ENCODE data around the gene TNFSF12. TPM values are rescaled to one million over a fixed set of nuclear protein-coding genes. Genes with fewer than 3 reads are reported as not detected.

Gene TNFSF12
- total and polyA plus RNA-seq, 9 of the 15 experiments (the other 6 are each of a cell fraction or from before 2014, with no cell fraction given): 0.03 to 0.95 (median 0.19) TPM; not detected in 3

DNA sequence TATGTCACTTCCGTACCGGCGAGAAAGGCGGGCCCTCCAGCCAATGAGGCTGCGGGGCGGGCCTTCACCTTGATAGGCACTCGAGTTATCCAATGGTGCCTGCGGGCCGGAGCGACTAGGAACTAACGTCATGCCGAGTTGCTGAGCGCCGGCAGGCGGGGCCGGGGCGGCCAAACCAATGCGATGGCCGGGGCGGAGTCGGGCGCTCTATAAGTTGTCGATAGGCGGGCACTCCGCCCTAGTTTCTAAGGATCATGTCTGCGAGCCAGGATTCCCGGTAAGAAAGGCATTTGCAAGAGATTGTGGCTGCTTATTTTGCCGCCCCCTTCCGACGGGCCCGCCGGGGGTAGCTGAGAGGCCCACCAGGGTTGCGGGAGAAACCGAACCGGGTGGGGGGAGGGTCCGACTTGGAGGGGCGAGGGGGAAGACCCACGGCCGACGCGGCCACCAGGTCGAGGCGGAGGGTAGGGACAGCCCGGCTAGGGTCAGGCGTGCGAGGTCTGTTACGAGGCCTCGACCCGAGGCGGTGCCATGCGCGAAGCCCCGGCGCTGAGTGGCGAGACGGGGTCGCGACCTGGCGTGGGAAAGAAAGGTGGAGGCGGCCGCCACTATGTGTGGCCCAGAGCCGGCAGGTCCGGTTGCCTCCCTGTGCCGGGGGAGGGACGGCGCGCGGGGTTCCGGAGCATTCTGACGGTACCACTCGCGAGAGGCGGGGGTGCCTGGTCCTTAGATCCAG, 23.9 kb downstream of the TNFSF12 start (continued):
- TF ChIP-seq, protein P1, sequence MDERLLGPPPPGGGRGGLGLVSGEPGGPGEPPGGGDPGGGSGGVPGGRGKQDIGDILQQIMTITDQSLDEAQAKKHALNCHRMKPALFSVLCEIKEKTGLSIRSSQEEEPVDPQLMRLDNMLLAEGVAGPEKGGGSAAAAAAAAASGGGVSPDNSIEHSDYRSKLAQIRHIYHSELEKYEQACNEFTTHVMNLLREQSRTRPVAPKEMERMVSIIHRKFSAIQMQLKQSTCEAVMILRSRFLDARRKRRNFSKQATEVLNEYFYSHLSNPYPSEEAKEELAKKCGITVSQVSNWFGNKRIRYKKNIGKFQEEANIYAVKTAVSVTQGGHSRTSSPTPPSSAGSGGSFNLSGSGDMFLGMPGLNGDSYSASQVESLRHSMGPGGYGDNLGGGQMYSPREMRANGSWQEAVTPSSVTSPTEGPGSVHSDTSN (CRISPR knock-in tag; IDR thresholded peaks at IDR 0.05; ENCODE audit: low read depth): peak; percentile 96
- TF ChIP-seq, protein P1 (tag; conservative IDR thresholded peaks at IDR 0.05; ENCODE audit: low read depth): peak; percentile 100
- peak; percentile 99 for TF ChIP-seq SUPT5H (IDR thresholded peaks at IDR 0.05)
- TF ChIP-seq HNRNPUL1 (IDR thresholded peaks at IDR 0.05; ENCODE audit: low read length): no peak
- no peak for TF ChIP-seq POLR3A (IDR thresholded peaks at IDR 0.05; ENCODE audit: borderline replicate concordance, extremely low read depth, insufficient read depth, insufficient read length)
- TF ChIP-seq PTBP1 (IDR thresholded peaks at IDR 0.05; ENCODE audit: low read depth, low read length): no peak
- no peak for TF ChIP-seq HEY1 (CRISPR knock-in tag; IDR thresholded peaks at IDR 0.05; ENCODE audit: borderline replicate concordance)
- TF ChIP-seq ARID2 (IDR thresholded peaks at IDR 0.05): no peak
- TF ChIP-seq ZKSCAN3 (CRISPR knock-in tag; IDR thresholded peaks at IDR 0.05): no peak
- TF ChIP-seq, protein P2, sequence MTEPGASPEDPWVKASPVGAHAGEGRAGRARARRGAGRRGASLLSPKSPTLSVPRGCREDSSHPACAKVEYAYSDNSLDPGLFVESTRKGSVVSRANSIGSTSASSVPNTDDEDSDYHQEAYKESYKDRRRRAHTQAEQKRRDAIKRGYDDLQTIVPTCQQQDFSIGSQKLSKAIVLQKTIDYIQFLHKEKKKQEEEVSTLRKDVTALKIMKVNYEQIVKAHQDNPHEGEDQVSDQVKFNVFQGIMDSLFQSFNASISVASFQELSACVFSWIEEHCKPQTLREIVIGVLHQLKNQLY (CRISPR knock-in tag; conservative IDR thresholded peaks at IDR 0.05): no peak
- no peak for TF ChIP-seq RFX7 (CRISPR knock-in tag; IDR thresholded peaks at IDR 0.05)
- TF ChIP-seq, protein P3, sequence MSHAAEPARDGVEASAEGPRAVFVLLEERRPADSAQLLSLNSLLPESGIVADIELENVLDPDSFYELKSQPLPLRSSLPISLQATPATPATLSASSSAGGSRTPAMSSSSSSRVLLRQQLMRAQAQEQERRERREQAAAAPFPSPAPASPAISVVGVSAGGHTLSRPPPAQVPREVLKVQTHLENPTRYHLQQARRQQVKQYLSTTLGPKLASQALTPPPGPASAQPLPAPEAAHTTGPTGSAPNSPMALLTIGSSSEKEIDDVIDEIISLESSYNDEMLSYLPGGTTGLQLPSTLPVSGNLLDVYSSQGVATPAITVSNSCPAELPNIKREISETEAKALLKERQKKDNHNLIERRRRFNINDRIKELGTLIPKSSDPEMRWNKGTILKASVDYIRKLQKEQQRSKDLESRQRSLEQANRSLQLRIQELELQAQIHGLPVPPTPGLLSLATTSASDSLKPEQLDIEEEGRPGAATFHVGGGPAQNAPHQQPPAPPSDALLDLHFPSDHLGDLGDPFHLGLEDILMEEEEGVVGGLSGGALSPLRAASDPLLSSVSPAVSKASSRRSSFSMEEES (CRISPR knock-in tag; IDR thresholded peaks at IDR 0.05): no peak
- no peak for TF ChIP-seq ZNF699 (CRISPR knock-in tag; IDR thresholded peaks at IDR 0.05; ENCODE audit: insufficient replicate concordance)
- TF ChIP-seq PHF8 (IDR thresholded peaks at IDR 0.05; ENCODE audit: borderline replicate concordance, low read length): peak; percentile 77
- peak; percentile 78 for TF ChIP-seq GTF2A2 (tag; IDR thresholded peaks at IDR 0.05)
- no peak for TF ChIP-seq MCM2 (IDR thresholded peaks at IDR 0.05; ENCODE audit: low read depth)
- TF ChIP-seq PTTG1 (tag; IDR thresholded peaks at IDR 0.05; ENCODE audit: low read depth): no peak
- TF ChIP-seq, protein P4, sequence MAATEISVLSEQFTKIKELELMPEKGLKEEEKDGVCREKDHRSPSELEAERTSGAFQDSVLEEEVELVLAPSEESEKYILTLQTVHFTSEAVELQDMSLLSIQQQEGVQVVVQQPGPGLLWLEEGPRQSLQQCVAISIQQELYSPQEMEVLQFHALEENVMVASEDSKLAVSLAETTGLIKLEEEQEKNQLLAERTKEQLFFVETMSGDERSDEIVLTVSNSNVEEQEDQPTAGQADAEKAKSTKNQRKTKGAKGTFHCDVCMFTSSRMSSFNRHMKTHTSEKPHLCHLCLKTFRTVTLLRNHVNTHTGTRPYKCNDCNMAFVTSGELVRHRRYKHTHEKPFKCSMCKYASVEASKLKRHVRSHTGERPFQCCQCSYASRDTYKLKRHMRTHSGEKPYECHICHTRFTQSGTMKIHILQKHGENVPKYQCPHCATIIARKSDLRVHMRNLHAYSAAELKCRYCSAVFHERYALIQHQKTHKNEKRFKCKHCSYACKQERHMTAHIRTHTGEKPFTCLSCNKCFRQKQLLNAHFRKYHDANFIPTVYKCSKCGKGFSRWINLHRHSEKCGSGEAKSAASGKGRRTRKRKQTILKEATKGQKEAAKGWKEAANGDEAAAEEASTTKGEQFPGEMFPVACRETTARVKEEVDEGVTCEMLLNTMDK (IDR thresholded peaks at IDR 0.05; ENCODE audit: borderline replicate concordance, insufficient read depth, low read depth, low read length, poor library complexity, severe bottlenecking): no peak
- no peak for TF ChIP-seq KDM1A (IDR thresholded peaks at IDR 0.05)
- no peak for TF ChIP-seq RBM15 (IDR thresholded peaks at IDR 0.05; ENCODE audit: insufficient read depth, low read length)
- no peak for TF ChIP-seq KHSRP (IDR thresholded peaks at IDR 0.05)
- peak; percentile 81; the same call in 1 of the 2 replicates for TF ChIP-seq PML (IDR thresholded peaks at IDR 0.05; ENCODE audit: low read length)
